SK-N-SH treated with all-trans-retinoic acid at 6 μM for 48 hours (cell line): Measurements from ENCODE around the gene PRSS22.

Experiments used
- ATAC-seq: fragments of 200-7000 bp; cut with Tn5 transposase; 3 replicates; pipeline ENCODE4 v1.9.1; 2020; ENCODE audit warnings: mild to moderate bottlenecking, moderate library complexity
- BACH2 ChIP-seq: fragments of 250-450 bp; sonication (Bioruptor Pico); IDR thresholded peaks from 2 replicates; pipeline ENCODE4 v1.9.0; 2021; ENCODE audit warnings: mild to moderate bottlenecking, borderline replicate concordance
- CREB5 ChIP-seq: fragments of 250-450 bp; sonication (Bioruptor Pico); IDR thresholded peaks from 2 replicates; pipeline ENCODE4 v1.5.1; 2020; ENCODE audit warnings: low read depth, mild to moderate bottlenecking, moderate library complexity
- CSDC2 ChIP-seq: fragments of 250-450 bp; sonication (Bioruptor Pico); IDR thresholded peaks from 2 replicates; pipeline ENCODE4 v1.5.0; 2020; ENCODE audit warnings: mild to moderate bottlenecking, moderate library complexity
- CSRNP3 ChIP-seq: fragments of 250-450 bp; sonication (Bioruptor Pico); IDR thresholded peaks from 2 replicates; pipeline ENCODE4 v1.5.1; 2021; ENCODE audit warnings: mild to moderate bottlenecking, moderate library complexity
- ESRRG ChIP-seq: fragments of 250-450 bp; sonication (Bioruptor Pico); IDR thresholded peaks from 2 replicates; pipeline ENCODE4 v1.6.1; 2021; ENCODE audit warnings: mild to moderate bottlenecking
- ISL1 ChIP-seq: fragments of 250-450 bp; sonication (Bioruptor Pico); IDR thresholded peaks from 2 replicates; pipeline ENCODE4 v2.1.2; 2022; ENCODE audit warnings: mild to moderate bottlenecking, moderate library complexity
- OSR1 ChIP-seq: fragments of 250-450 bp; sonication (Bioruptor Pico); IDR thresholded peaks from 2 replicates; pipeline ENCODE4 v1.8.0; 2022; ENCODE audit warnings: moderate library complexity, mild to moderate bottlenecking, inconsistent platforms
- PATZ1 ChIP-seq: fragments of 250-450 bp; sonication (Bioruptor Pico); IDR thresholded peaks from 2 replicates; pipeline ENCODE4 v1.8.0; 2020; ENCODE audit warnings: mild to moderate bottlenecking, moderate library complexity, borderline replicate concordance
- POU6F1 ChIP-seq: fragments of 250-450 bp; sonication (Bioruptor Pico); IDR thresholded peaks from 2 replicates; pipeline ENCODE4 v1.8.0; 2021; ENCODE audit warnings: low read depth, mild to moderate bottlenecking, moderate library complexity, borderline replicate concordance
- RARB ChIP-seq: fragments of 250-450 bp; sonication (Bioruptor Pico); IDR thresholded peaks from 2 replicates; pipeline ENCODE4 v1.8.0; 2021; ENCODE audit warnings: mild to moderate bottlenecking, moderate library complexity
- SNAI2 ChIP-seq: fragments of 250-450 bp; sonication (Bioruptor Pico); IDR thresholded peaks from 2 replicates; pipeline ENCODE4 v1.5.0; 2020; ENCODE audit warnings: mild to moderate bottlenecking, moderate library complexity
- TCF4 ChIP-seq: fragments of 250-450 bp; sonication (Bioruptor Pico); IDR thresholded peaks from 2 replicates; pipeline ENCODE4 v1.8.0; 2021; ENCODE audit warnings: mild to moderate bottlenecking, moderate library complexity, borderline replicate concordance
- TOX ChIP-seq: fragments of 250-450 bp; sonication (Bioruptor Pico); IDR thresholded peaks from 2 replicates; pipeline ENCODE4 v1.8.0; 2021; ENCODE audit warnings: mild to moderate bottlenecking, moderate library complexity, borderline replicate concordance
- TSHZ2 ChIP-seq: fragments of 250-450 bp; sonication (Bioruptor Pico); IDR thresholded peaks from 2 replicates; pipeline ENCODE4 v1.5.0; 2020; ENCODE audit warnings: mild to moderate bottlenecking, moderate library complexity
- ZC3H10 ChIP-seq: fragments of 250-450 bp; sonication (Bioruptor Pico); IDR thresholded peaks from 2 replicates; pipeline ENCODE4 v1.5.1; 2021; ENCODE audit warnings: mild to moderate bottlenecking, moderate library complexity
- ZFP3 ChIP-seq: fragments of 250-450 bp; sonication (Bioruptor Pico); IDR thresholded peaks from 2 replicates; pipeline ENCODE4 v1.5.0; 2020; ENCODE audit warnings: mild to moderate bottlenecking, moderate library complexity
- ZNF565 ChIP-seq: fragments of 450-650 bp; formaldehyde crosslinking; conservative IDR thresholded peaks from 2 replicates; pipeline ENCODE4 v1.5.0; 2020; ENCODE audit warnings: low read depth, mild to moderate bottlenecking, moderate library complexity
- ZNF70 ChIP-seq: fragments of 450-650 bp; formaldehyde crosslinking; IDR thresholded peaks from 2 replicates; pipeline ENCODE4 v1.5.0; 2020; ENCODE audit warnings: mild to moderate bottlenecking, moderate library complexity
- ZNF8 ChIP-seq: fragments of 450-650 bp; formaldehyde crosslinking; IDR thresholded peaks from 2 replicates; pipeline ENCODE4 v1.5.0; 2020; ENCODE audit warnings: mild to moderate bottlenecking, moderate library complexity

The PRSS22 gene

GRCh38 chr16:2848933-2849725 is 8.8 kb downstream of the PRSS22 start (continued):
- no peak for TF ChIP-seq TSHZ2 (CRISPR knock-in tag)
- no peak for TF ChIP-seq ISL1 (CRISPR knock-in tag)

- TF ChIP-seq CSDC2 (CRISPR knock-in tag), result no peak
- ATAC-seq, result no peak
Observed at GRCh38 chr16:2846511-2847310, 11.3 kb downstream of the PRSS22 start.

GRCh38 chr16:2845116-2845515 is 12.9 kb downstream of the PRSS22 start:
- TF ChIP-seq ZFP3 (CRISPR knock-in tag) (no peak), ZNF565 (CRISPR knock-in tag) (no peak), BACH2 (CRISPR knock-in tag) (no peak), OSR1 (CRISPR knock-in tag) (no peak)
- TF ChIP-seq, all 23 proteins: peak for 0
- no peak for ATAC-seq

- TF ChIP-seq CSRNP3 (no peak), ESRRG (CRISPR knock-in tag) (no peak), ZNF70 (CRISPR knock-in tag) (no peak), TOX (CRISPR knock-in tag) (no peak), PATZ1 (CRISPR knock-in tag) (no peak), RARB (no peak), POU6F1 (CRISPR knock-in tag) (no peak), ZC3H10 (CRISPR knock-in tag) (no peak), ZNF8 (CRISPR knock-in tag) (no peak), CSDC2 (CRISPR knock-in tag) (no peak), SNAI2 (CRISPR knock-in tag) (no peak), OSR1 (CRISPR knock-in tag) (no peak), TCF4 (CRISPR knock-in tag) (no peak), TSHZ2 (CRISPR knock-in tag) (no peak), ZFP3 (CRISPR knock-in tag) (no peak), CREB5 (CRISPR knock-in tag) (no peak)
- ATAC-seq, result no peak
Observed at GRCh38 chr16:2843526-2843925, 14.4 kb downstream of the PRSS22 start.
